HG02981 (cell line): ENCODE data around the gene ADAMTS20.

Experiments used
- ATAC-seq: cut with Tn5 transposase; IDR thresholded peaks from one replicate; pipeline ENCODE4 v1.9.1; 2021; ENCODE audit warnings: mild to moderate bottlenecking, moderate library complexity; ENCODE audit not compliant: unreplicated experiment

The ADAMTS20 gene

GRCh38 chr12:43317156-43317555 is 234.8 kb downstream of the ADAMTS20 start:
- no peak for ATAC-seq

GRCh38 chr12:43316520-43316919 is 235.5 kb downstream of the ADAMTS20 start:
- no peak for ATAC-seq

GRCh38 chr12:43315961-43316360 is 236.0 kb downstream of the ADAMTS20 start:
- no peak for ATAC-seq

GRCh38 chr12:43312991-43313505 is 239.0 kb downstream of the ADAMTS20 start:
- ATAC-seq, result no peak

- ATAC-seq, result no peak
Observed at GRCh38 chr12:43310596-43310995, 241.4 kb downstream of the ADAMTS20 start.

- no peak for ATAC-seq
Observed at GRCh38 chr12:43309959-43310358, 242.0 kb downstream of the ADAMTS20 start.

- no peak for ATAC-seq
Observed at GRCh38 chr12:43308776-43309175, 243.2 kb downstream of the ADAMTS20 start.

GRCh38 chr12:43307126-43307525 is 244.9 kb downstream of the ADAMTS20 start:
- no peak for ATAC-seq

- ATAC-seq, result no peak
Observed at GRCh38 chr12:43306066-43306465, 245.9 kb downstream of the ADAMTS20 start.

- ATAC-seq, result no peak
Observed at GRCh38 chr12:43305065-43305464, 246.9 kb downstream of the ADAMTS20 start.
